ENCODE results near the gene PLCB1. TPM values are rescaled to one million over a fixed set of nuclear protein-coding genes. Genes with fewer than 3 reads are reported as not detected.

The PLCB1 gene
- total RNA-seq, 2 experiments from 2014 or later, result 3.1 to 3.6 TPM

DNA sequence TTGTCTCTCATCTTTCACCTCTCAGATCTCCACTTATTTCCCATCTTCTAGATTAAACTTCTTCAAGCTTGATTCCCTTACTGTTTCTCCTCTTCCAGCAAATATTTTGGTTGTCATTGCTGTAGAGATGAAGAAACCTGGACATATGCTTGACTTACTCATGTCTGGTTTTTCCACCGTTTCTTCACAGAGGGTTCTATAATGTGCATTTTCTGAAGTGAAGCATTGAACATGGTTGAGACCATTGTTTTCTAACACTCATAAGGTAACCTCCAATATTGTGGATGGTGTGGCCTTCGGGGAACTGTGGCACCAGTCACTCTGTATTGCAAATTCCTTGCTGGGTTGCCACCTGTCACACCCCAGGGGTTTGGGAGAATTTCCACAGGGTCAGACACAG is 237.2 kb downstream of the PLCB1 start:
- no peaks in the 10 kb centered on the region for H3K36me3 Mint-ChIP-seq (ENCODE audit: low read depth)
- no peak overlapping the region for H3K4me3 Mint-ChIP-seq
- ChIA-PET CTCF (no interaction called here), POLR2A (no interaction called here)
- intact Hi-C loops (cut with micrococcal nuclease), result no loop called here
- peaks cover 12% of the 10 kb centered on the region for H3K4me1 Mint-ChIP-seq (ENCODE audit: low read depth)
- DNase-seq (no peak), ATAC-seq (no peak)
- no peak overlapping the region for H3K27ac Mint-ChIP-seq
- H3K27me3 Mint-ChIP-seq, result peaks cover 1% of the 10 kb centered on the region
- TF ChIP-seq, protein P1, sequence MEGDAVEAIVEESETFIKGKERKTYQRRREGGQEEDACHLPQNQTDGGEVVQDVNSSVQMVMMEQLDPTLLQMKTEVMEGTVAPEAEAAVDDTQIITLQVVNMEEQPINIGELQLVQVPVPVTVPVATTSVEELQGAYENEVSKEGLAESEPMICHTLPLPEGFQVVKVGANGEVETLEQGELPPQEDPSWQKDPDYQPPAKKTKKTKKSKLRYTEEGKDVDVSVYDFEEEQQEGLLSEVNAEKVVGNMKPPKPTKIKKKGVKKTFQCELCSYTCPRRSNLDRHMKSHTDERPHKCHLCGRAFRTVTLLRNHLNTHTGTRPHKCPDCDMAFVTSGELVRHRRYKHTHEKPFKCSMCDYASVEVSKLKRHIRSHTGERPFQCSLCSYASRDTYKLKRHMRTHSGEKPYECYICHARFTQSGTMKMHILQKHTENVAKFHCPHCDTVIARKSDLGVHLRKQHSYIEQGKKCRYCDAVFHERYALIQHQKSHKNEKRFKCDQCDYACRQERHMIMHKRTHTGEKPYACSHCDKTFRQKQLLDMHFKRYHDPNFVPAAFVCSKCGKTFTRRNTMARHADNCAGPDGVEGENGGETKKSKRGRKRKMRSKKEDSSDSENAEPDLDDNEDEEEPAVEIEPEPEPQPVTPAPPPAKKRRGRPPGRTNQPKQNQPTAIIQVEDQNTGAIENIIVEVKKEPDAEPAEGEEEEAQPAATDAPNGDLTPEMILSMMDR (IDR thresholded peaks at IDR 0.05), result no peak
- H3K9me3 Mint-ChIP-seq, result no peaks in the 10 kb centered on the region

- Mint-ChIP-seq H3K9me3 (no peaks in the 10 kb centered on the region), H3K4me1 (ENCODE audit: low read depth) (peaks cover 12% of the 10 kb centered on the region), H3K27ac (no peak overlapping the region), H3K4me3 (no peak overlapping the region), H3K27me3 (peaks cover 1% of the 10 kb centered on the region), H3K36me3 (ENCODE audit: low read depth) (no peaks in the 10 kb centered on the region)
- intact Hi-C loops (cut with micrococcal nuclease), result no loop called here
- TF ChIP-seq, protein P1 (IDR thresholded peaks at IDR 0.05), result no peak
- ATAC-seq (no peak), DNase-seq (no peak)
- ChIA-PET CTCF (interaction anchor here (2.3 kb wide), 1 partner anchor 11 kb away, joined by 7 read pairs; no protein-coding TSS in a partner anchor), POLR2A (interaction anchor here (1.0 kb wide), 1 partner anchor 11 kb away, joined by 4 read pairs; no protein-coding TSS in a partner anchor)
Measured at GRCh38 chr20:8370774-8371173, 238.7 kb downstream of the PLCB1 start.

DNA sequence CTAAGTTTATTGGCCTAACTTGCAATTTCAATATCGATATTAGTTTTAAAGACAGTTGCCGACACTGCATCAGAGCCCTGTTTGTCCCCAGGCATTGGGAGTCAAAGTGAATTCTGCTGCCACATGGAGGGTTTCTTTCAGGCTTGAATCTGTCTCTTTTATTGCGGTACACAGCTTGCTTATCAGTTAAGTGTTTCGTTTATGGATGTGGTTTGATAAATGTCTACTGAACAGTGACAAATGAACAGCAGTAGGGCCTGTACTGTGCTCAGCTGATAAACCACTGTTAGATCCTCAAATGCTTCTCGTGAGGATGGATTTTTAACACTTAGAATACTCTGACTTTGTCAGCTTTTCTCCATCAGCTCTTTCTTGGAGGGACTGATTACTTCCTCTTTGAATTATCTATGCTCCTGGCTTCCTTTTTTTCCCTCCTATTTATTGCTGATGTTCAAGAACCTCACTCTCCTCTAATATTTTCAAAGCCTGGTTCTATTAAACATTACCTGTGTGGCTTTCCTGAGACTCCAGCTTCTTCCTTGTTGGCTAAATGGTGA is 240.8 kb downstream of the PLCB1 start:
- Mint-ChIP-seq H3K4me3 (no peak overlapping the region), H3K36me3 (ENCODE audit: low read depth) (no peaks in the 10 kb centered on the region), H3K4me1 (ENCODE audit: low read depth) (peaks cover 10% of the 10 kb centered on the region), H3K9me3 (no peaks in the 10 kb centered on the region), H3K27me3 (peaks cover under 1% of the 10 kb centered on the region), H3K27ac (no peak overlapping the region)
- ATAC-seq, result no peak
- ChIA-PET POLR2A (interaction anchor here (0.6 kb wide), 1 partner anchor 10 kb away, joined by 3 read pairs; no protein-coding TSS in a partner anchor), CTCF (interaction anchor here (1.4 to 2.3 kb wide), 3 partner anchors 13 to 241 kb away, joined by 3 to 7 read pairs (median 4); no protein-coding TSS in a partner anchor)
- intact Hi-C loops (cut with micrococcal nuclease), result no loop called here
- TF ChIP-seq, protein P1 (IDR thresholded peaks at IDR 0.05), result no peak
- DNase-seq, result no peak

- intact Hi-C loops (cut with micrococcal nuclease), result no loop called here
- Mint-ChIP-seq H3K4me3 (no peak overlapping the region), H3K27ac (no peak overlapping the region), H3K27me3 (no peaks in the 10 kb centered on the region), H3K36me3 (ENCODE audit: low read depth) (no peaks in the 10 kb centered on the region), H3K9me3 (no peaks in the 10 kb centered on the region), H3K4me1 (ENCODE audit: low read depth) (peaks cover 10% of the 10 kb centered on the region)
- POLR2A ChIA-PET, result interaction anchor here (0.6 kb wide), 1 partner anchor 9 kb away, joined by 3 read pairs; no protein-coding TSS in a partner anchor
- TF ChIP-seq, protein P1 (IDR thresholded peaks at IDR 0.05), result no peak
- CTCF ChIA-PET, result no interaction called here
- ATAC-seq, result no peak
- no peak for DNase-seq
Measured at GRCh38 chr20:8373579-8373978, 241.5 kb downstream of the PLCB1 start.

DNA sequence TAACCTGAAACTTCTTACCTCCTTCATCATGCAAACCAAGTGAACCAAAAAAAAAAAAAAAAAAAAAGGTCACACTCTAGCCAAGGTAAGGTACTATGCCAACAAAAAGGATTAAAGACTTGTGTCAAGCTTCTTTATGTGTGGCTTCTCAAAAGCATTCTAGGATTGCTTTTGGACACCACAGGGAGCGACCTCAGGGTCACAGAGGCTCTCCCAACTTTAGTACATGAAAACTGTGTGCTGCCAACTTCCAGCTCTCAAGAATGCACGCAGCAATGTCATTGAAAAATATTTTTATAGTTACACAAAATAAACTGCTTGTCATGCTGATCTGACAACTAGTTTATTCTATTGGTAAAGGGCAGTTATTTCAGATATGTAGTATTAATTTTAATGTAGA is 243.8 kb downstream of the PLCB1 start:
- no peak overlapping the region for H3K4me3 Mint-ChIP-seq
- H3K4me1 Mint-ChIP-seq (ENCODE audit: low read depth), result no peaks in the 10 kb centered on the region
- no peaks in the 10 kb centered on the region for H3K27me3 Mint-ChIP-seq
- no peak overlapping the region for H3K27ac Mint-ChIP-seq
- intact Hi-C loops (cut with micrococcal nuclease), result no loop called here
- H3K36me3 Mint-ChIP-seq (ENCODE audit: low read depth), result peaks cover 1% of the 10 kb centered on the region
- ATAC-seq (no peak), DNase-seq (no peak)
- CTCF ChIA-PET, result interaction anchor here (3.9 kb wide), 1 partner anchor 11 kb away, joined by 17 read pairs; no protein-coding TSS in a partner anchor
- no peaks in the 10 kb centered on the region for H3K9me3 Mint-ChIP-seq
- POLR2A ChIA-PET, result no interaction called here
- TF ChIP-seq, protein P1 (IDR thresholded peaks at IDR 0.05), result no peak
